Left colon (tissue), 2 donors: ENCODE data around the gene PARD3B. TPM values are rescaled to one million over a fixed set of nuclear protein-coding genes. Genes with fewer than 3 reads are reported as not detected.

Experiments used
- ATAC-seq: fragments of 200-7000 bp; cut with Tn5 transposase; one replicate; pipeline ENCODE4 v1.9.1; 2020; ENCODE audit warnings: mild to moderate bottlenecking, moderate library complexity
- DNase-seq, 2 donors: peaks; one replicate each; pipeline ENCODE4 v3.0.0-alpha.2; 2020
- intact Hi-C, 2 donors: fragments of 100-400 bp; cut with DNase I in 1 of 2; cut with micrococcal nuclease in 1 of 2; formaldehyde crosslinking; loops; one replicate each; pipeline versions ENCODE4 v1.11.2 to v1.14.0; 2022; cut with DNase I, micrococcal nuclease
- total RNA-seq, 2 donors: library from RNA; stranded (reverse); fragmentation: NEBNext Ultra II Directional; extraction: Animal tissue kit (Norgen Biotek cat#: 25700); gene quantifications; one replicate each; pipeline ENCODE4 v1.2.1, GENCODE V29; 2021
- donor health status: DM: no; HTN: no; CAD: no.
- donor health status: DM: yes; HTN: yes; CAD: no.

Gene PARD3B
- total RNA-seq, 2 donors from 2014 or later = 28.3 to 30.5 TPM

DNA sequence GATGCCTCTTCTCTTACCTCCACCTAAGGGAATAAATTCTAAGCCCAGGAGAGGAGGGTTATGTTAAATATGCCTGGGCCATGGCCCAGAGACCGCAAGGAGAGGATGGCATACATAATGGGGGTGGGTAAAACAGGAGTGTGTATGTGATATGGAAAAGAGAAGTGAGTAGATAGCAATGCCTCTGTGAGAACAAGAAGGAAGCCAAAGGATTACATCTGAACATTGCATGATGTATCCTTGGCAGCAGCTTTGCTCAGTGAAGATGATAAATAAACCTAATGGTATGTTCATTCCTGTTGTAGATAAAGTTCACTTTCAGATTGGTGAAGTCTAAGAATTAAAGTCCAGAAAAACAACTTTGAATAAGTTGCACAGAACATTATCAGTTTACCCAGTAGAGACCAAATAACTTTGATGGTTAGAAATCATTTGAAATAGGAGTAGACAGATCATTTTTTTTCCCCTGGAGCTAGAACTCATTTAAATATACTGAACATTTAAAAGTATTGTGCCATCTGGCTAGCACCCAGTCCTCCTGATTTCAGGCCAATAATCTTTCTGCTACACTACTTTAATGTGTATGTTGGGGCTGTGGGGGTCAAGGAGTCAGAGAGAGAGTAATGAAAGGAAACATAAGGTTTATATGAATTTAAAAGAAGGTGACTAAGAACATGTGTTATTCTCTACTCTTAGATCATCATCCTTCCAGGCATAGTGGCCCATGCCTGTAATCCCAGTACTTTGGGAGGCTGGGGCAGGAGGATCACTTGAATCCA is 231.7 kb downstream of the PARD3B start:
- DNase-seq (no peak), ATAC-seq (no peak)
- intact Hi-C loops = no loop called here

DNA sequence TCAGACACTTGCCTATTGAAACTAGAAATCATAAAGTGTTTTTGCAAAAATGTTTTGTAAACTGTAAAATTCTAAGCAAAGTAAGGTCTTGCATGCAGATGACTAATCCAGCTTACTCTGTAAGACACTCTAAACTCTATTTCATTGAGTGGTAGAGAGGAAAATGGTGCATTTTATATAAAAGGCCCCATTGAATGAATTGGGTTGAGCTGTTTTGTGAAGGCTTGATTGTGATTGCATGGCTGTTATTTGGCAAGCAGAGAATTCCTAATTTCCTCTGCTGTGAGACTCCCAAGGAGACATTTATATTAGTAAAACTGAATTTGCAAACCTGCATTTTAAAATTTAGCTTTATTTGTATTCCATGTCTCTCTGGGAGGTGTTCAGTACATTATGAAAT is 234.5 kb downstream of the PARD3B start:
- intact Hi-C loops = no loop called here
- ATAC-seq (no peak), DNase-seq (no peak)

DNA sequence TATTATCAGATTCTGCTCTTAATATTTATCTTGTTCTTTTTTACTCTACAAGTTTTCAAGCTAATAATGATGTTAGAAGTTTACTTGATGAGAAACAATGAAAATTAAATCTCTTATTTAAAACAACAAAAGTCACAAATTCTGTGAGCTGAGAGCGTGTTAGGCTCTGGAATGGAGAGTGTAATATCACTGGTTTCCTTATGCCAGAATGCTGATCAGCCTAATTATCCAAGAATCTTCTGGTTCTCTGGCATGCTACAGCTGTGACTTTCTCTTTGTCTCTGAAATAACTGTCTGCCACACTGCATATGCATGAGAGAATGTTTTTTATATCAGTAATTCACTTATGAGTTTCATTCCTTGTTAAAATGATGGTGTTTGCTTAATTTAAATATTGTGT is 236.7 kb downstream of the PARD3B start:
- DNase-seq (no peak), ATAC-seq (no peak)
- intact Hi-C loops = no loop called here

DNA sequence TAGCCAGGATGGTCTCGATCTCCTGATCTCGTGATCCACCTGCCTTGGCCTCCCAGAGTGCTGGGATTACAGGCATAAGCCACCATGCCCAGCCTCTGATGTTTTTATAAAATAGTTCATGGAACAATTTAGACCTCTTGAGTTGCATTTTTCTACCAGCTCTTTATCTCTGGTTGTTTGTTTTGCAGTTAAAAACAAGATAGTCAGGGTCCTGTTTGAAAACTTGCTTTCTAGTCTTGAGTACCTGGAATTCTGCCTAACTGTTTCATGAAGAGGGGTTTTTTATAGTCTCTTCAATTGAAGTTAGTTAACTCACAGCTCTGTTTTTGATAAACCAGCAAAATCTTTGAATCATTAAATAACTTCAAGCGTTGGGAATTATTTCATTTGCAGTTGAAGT is 244.8 kb downstream of the PARD3B start:
- ATAC-seq = no peak
- DNase-seq = no peak
- intact Hi-C loops = no loop called here

DNA sequence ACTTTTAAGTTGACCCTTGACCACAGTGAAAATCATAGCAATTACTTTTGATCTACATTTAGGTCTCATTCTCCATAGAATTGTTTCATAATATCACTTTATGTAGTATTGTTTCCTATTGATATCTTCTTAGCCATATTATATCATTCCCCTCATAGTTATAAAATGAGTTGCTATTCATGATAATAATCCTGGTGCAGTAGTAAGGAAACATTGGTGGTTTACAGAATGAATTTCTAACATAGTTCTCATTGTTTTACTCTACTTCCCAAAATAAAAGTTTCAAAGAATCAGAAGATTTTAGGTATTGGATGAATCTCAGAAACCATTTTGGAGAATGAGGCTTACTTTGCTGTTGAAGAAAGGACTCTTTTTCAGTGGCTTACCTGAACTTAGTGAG is 246.0 kb downstream of the PARD3B start:
- ATAC-seq = no peak
- DNase-seq = no peak
- intact Hi-C loops = no loop called here

DNA sequence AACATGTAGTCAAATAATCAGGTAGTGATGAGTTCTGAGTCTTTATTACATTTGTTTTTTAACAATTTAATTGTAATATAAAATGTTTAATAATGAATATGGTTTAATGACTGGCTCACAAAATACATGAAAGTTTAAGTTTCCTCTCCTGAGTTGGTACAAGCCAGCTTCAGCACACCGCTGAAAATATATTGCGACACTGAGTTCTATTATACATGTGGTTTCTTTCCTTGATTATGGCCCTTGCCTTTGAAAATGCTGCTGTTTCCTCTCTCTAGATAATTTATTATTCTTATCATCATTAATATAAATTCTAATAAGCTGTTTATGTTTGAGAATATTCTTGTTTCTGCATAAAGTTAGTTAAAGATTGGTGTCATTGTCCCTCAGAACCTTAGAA is 249.3 kb downstream of the PARD3B start:
- DNase-seq = no peak
- ATAC-seq = no peak
- intact Hi-C loops = no loop called here

DNA sequence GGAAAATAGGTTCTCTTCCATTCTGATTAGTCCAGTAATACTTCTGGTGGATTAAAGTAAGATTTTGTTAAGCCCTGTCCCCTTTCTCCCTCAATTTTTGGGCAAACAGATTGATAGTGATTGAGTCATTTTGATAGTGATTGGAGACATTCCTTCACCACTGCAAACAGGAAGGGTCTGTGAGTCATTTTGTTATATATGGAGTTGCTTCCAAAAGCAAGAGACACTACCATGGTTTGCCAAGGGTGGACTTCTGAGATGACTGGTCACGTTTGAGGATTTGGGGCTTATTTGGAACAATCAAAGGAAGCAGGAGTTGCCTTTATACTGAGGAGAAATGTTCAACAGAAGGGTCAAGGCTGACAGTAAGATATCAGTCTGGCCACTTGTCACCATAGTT is 249.9 kb downstream of the PARD3B start:
- intact Hi-C loops = no loop called here
- ATAC-seq (no peak), DNase-seq (no peak)

DNA sequence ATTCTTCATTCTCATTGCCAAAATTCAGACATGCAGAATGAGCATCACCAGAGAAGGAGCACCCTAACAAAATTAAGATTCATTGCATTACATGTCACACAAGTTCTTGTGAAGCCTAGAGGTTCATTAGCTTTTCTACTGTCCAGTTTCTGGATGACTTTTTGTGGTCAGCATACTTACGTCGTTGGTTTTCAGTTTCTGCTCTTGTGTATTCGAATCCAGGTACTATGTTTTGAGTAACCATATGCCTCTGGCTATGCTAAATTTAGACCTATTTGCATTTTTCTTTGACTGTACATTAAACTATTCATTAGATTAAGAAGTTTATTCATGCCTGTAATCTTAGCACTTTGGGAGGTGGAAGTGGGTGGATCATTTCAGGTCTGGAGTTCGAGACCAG is 251.3 kb downstream of the PARD3B start:
- no peak for ATAC-seq
- no peak for DNase-seq
- intact Hi-C loops = no loop called here

DNA sequence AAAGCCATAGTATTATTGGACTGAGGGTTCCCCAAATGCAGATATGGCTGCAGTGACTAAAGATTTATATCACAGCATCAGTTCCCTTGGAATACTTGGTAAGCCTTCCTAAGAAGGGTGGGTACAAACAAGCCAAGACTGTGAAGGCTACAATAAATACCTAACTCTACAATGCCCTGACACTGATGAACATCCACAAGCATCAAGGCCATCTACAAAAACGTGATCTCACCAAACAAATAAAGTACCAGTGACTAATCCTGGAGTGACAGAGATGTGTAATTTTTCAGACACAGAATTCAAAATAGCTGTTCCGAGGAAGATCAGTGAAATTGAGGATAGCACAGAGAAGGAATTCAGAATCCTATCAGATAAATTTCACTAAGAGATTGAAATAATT is 254.5 kb downstream of the PARD3B start:
- DNase-seq (no peak), ATAC-seq (no peak)
- intact Hi-C loops = no loop called here

DNA sequence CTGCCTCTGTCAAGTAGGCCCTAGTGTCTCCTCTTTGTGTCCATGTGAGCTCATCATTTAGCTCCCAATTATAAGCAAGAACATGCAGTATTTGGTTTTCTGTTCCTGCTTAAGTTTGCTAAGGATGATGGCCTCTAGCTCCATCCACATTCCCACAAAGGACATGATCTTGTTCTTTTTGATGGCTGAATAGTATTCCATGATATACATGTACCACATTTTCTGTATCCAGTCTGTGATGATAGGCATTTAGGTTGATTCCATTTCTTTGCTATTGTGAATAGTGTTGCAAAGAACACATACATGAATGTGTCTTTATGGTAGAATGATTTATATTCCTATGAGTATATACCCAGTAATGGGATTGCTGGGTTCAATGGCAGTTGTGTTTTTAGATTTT is 263.2 kb downstream of the PARD3B start:
- intact Hi-C loops = no loop called here
- DNase-seq = no peak
- no peak for ATAC-seq

DNA sequence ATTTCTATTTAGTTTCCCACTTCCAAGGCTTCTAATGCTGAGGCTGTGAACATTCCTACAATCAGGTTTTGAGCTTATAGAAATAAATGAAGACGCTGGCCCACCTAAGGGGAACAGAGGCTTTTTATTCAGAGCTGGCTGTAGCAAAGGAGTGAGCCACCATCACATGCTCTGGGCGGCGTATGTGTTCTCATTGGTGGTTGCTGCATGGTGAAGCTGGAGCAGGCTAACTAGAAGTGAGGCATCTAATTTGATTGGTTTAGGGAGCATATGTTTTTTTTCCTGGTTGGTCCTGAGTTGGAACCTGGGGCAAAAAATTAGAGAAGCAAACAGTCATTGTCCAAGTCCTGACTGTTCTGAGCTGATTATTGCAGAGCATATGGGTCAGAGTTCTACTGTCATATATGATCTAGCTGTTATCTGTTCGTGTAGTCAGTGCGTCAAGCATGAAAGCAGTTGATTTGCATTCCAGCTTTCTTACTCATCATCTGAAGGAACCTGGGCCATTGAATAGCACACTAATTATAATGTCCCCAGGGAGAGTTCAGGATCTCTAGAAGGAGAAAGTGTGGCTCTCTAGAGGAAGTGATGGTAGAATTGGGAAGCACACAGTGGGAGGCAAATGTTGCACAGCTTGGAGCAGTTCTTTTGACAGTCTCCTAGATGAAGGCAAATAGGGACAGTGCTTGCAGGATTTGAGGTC is 279.6 kb downstream of the PARD3B start:
- DNase-seq (no peak), ATAC-seq (peak; percentile 62)
- intact Hi-C loops = no loop called here

DNA sequence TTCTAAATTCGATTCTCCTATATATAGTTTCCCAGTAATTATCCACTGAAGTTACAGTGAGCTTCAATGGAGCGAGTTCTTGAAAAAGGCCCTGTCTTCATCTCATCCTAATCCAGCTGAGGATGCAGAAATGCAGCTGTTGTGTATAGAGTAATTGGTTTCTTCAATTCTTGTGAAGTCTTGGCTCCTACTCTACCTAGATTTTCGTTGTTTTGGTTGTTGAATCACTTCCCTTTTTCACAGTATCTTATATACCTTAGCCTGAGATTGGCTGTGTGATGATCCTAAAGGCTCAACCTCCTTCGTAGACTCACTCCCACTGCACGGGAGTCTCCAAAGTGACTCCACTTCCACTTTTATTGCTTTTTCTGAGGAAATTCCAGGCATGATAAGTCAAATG is 280.4 kb downstream of the PARD3B start:
- intact Hi-C loops = no loop called here
- ATAC-seq (no peak), DNase-seq (no peak)

DNA sequence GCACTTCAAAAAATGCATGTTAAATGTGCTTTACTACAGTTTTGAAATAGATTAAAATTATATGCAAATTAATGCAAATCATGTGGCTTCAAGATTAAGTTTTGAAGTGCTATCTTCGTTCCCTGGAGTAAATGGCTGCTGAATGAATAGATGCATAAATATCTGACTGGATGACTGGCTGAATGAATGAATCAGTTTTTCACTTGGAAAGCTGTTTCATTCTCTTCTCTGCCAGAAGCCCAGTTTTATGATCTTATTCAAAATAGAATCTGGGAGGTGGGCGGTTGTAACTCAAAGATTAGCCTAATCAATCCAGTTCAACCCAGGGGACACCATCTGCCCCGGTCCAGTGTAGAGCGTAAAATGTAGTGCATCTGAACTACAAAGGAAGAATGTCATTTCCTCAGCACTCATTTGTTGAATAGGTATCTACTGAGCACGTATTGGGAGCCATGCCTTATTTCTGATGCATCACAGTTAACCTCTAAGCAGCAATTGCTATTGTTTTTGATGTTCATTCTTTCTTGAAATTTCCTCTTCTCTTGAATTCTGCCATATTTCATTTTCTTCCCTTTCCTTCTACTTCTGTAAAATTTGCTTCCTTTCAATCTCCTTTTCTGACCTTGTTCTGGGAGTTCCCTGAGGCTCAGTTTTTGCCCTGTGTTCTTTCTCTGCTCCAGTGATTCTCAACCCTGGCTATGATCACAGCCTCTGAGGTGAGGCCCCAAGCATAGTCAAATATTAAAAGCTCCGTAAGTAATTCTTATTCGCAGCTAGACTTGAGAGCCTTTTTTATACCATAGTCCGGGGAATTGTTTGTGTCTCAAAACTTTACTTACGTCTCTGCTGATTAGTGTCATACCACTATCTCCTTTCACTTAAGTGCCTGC is 282.7 kb downstream of the PARD3B start:
- DNase-seq (no peak), ATAC-seq (no peak)
- intact Hi-C loops = no loop called here

DNA sequence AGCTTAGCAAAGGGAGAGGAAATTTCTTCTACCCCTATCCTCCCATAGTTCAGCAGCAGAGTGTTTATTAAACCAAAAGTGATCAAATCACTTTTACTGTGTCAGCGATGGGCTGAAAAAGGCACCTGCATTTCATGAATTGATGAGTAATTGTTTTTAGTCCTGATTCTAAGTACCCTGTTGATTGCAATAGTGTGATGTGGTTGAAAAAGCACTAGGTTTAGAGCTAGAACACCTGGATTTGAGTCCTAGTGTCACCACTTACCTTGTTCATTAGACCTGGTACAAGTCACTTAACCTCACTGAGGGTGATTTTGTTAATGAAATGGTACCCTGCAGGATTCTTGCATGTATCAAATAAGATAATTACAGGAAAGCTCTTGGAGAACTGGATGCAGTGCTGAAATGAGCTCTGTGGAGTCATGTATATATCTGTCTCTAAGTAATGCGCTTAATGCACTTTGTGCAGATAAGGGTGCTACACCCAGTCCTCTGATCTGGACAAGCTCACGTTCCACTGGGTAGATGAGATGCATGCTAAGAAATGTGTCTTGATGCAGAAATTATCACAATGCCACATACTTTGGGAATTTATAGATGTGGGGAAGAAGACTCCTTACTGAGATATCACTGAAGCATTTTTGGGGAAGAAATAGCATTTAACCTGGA is 289.6 kb downstream of the PARD3B start:
- DNase-seq (no peak), ATAC-seq (no peak)
- intact Hi-C loops = no loop called here

DNA sequence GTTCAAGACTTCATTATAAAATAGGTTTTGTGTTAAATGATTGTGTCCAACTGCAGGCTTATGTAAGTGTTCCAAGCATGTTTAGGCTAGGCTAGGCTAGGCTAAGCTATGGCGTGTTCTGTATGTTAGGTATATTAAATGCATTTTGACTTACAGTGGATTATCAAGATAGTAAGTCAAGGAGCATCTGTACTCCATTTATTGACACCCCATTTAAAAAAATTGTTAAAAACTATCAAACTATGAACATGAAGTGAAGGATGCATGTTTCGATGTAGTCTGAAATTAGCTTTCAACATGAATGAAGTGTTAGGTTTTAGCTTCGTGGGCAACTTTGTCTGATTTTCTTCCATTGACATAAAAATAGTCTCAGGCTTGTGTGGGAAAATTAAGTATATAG is 290.5 kb downstream of the PARD3B start:
- intact Hi-C loops = no loop called here
- DNase-seq (no peak), ATAC-seq (no peak)

DNA sequence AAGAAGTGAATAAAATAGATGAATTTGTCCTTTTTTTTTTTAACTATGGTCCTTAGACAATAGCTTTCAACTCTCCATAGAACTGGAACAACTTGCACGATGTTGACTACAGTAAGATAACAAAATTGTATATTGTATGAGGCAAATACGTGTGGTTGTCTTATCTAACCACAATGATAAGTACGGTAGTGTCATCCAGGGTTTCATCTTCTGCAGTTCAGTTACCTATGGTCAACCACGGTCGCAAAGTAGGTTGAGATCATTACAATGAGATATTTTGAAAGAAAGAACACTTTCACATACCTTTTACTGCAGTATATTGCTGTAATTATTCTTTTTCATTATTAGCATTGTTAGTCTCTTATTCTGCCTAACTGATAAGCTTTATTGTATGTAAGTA is 295.2 kb downstream of the PARD3B start:
- ATAC-seq (no peak), DNase-seq (no peak)
- intact Hi-C loops = no loop called here

DNA sequence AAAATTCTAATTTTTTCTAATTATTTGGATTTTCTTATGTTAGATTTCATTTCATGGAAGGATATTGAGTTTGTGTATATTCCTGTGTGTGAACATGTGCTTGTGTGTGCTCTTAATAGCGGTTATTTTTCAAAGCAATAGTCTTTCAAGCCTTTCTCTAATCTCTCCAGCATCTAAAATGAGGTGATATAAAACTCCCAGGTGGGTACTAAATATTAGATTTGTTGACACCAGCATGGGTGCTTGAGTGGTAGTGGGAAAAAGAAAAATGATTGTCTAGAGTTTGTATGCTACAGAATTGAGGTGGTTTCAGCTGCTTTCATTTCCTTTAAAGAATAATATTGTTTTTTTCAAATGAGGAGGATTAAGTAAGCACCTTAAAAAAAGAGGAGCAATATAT is 296.8 kb downstream of the PARD3B start:
- intact Hi-C loops = no loop called here

DNA sequence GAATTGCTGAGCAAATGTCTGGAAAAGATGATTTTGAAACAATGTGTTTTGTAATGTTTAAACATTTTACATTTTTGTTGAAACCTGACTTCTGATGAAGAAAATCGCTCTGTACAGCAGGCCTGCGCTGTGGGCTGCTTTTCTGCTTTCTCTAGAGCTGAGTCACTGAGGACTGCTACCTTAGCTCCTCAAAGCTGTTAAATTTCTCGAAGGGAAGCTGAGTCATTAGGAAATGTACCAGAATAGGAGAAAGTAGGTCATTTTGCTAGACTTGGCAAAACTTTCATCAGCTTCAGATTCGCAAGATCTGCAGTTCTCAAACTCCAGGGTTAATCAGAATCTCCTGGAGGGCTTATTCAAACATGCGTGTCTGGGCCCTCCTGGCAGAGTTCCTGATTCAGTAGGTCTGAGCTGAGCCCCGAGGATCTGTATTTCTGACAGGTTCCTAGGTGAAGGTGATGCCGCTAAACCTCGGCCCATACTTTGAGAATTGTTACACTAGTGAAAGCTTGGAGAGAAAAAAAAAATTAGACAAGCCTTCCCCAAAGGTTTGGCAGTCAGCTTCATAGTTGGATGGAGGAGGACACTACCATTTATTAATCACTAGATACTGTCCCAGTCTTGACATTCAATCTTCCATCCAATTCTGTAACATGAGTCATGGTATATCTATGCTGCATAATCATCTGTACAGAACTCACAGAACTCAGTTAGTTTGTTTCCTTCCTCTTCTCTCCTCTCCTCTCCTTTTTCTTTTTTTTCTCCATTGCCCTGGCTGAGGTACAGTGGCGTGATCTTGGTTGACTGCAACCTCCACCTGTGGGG is 297.6 kb downstream of the PARD3B start:
- ATAC-seq (no peak), DNase-seq (no peak)
- intact Hi-C loops = no loop called here

More for the DNA sequence above, 296.8 kb downstream of the PARD3B start:
- DNase-seq (no peak), ATAC-seq (no peak)
